ENCODE data around the gene OGA.

OGA gene

DNA sequence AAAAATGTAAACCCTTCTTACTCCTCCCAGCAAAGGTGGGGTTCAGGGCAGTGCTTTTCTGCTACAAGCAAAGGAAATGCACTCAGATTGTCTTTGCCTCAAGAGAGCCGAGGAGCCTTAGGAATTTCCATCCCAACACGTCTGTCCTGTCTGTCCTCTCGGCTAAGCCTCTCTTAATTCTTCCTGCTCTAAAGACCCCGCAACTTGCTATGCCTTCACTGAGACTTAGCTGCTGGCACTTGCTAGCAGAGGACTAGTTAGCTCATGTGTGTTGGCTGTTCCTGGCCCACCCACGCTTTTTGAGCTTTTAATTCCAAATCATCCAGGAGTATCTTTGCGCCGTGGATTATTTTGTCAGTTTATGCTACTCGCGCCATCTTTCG, 34.5 kb downstream of the OGA start:
- Mint-ChIP-seq H3K27ac (peak overlapping the region; percentile 67 to 84 (median 71)), H3K4me3 (peak overlapping the region; percentile 98 to 100 (median 100)), H3K9me3 (no peaks in the 10 kb centered on the region), H3K27me3 (ENCODE audit: low read depth) (peaks cover 37% of the 10 kb centered on the region), H3K36me3 (ENCODE audit: low read depth) (peaks cover 24% of the 10 kb centered on the region), H3K4me1 (peaks cover 42% of the 10 kb centered on the region)
- no peak for TF ChIP-seq CTCF (IDR thresholded peaks at IDR 0.05; ENCODE audit: unreplicated experiment in 3 of 3)

GRCh38 chr10:101782811-101783735, 35.2 kb downstream of the OGA start, which contains the start of gene NPM3:
Gene NPM3, minus strand, starts transcription at chr10:101783446. Its CDS starts 56 bp downstream, at chr10:101783390.
- H3K4me3 Mint-ChIP-seq: peak within 1 kb of the TSS; percentile 98 to 100 (median 100)
- H3K27ac Mint-ChIP-seq: peak within 1 kb of the TSS; percentile 67 to 84 (median 71)
- H3K4me1 Mint-ChIP-seq: peaks cover 43% of the 10 kb centered on the region
- peaks cover 44% of the 10 kb centered on the region for H3K27me3 Mint-ChIP-seq (ENCODE audit: low read depth)
- no peak for TF ChIP-seq CTCF (IDR thresholded peaks at IDR 0.05; ENCODE audit: unreplicated experiment in 3 of 3)
- peaks cover 24% of the 10 kb centered on the region for H3K36me3 Mint-ChIP-seq (ENCODE audit: low read depth)
- H3K9me3 Mint-ChIP-seq: no peaks in the 10 kb centered on the region

- H3K4me3 Mint-ChIP-seq: peak overlapping the region; percentile 98 to 100 (median 100)
- peaks cover 52% of the 10 kb centered on the region for H3K27me3 Mint-ChIP-seq (ENCODE audit: low read depth)
- H3K9me3 Mint-ChIP-seq: no peaks in the 10 kb centered on the region
- H3K4me1 Mint-ChIP-seq: peaks cover 43% of the 10 kb centered on the region
- TF ChIP-seq CTCF (IDR thresholded peaks at IDR 0.05; ENCODE audit: unreplicated experiment in 3 of 3): no peak
- no peak overlapping the region for H3K27ac Mint-ChIP-seq
- peaks cover 25% of the 10 kb centered on the region for H3K36me3 Mint-ChIP-seq (ENCODE audit: low read depth)
These were observed 36.0 kb downstream of the OGA start for GRCh38 chr10:101781984-101782810.

DNA sequence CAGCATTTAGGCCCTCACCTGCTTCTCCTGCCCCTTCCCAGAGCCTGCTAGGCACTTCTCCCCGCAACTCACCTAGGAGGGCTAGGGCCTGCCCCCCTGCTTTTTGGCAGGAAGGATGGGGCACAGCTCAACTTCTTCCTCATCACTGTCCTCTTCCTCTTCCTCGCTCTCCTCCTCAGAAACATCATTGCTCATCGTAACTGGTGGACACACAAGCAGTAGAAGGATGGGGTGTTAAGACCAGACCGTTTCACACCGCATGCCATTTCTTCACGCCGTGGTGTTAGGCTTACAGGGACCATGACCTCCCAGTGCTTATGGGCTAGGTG, 36.6 kb downstream of the OGA start:
- Mint-ChIP-seq H3K4me1 (peaks cover 43% of the 10 kb centered on the region), H3K9me3 (no peaks in the 10 kb centered on the region), H3K4me3 (peak overlapping the region; percentile 98 to 100 (median 100)), H3K27me3 (ENCODE audit: low read depth) (peaks cover 58% of the 10 kb centered on the region), H3K27ac (no peak overlapping the region), H3K36me3 (ENCODE audit: low read depth) (peaks cover 22% of the 10 kb centered on the region)
- TF ChIP-seq CTCF (IDR thresholded peaks at IDR 0.05; ENCODE audit: unreplicated experiment in 3 of 3): no peak

DNA sequence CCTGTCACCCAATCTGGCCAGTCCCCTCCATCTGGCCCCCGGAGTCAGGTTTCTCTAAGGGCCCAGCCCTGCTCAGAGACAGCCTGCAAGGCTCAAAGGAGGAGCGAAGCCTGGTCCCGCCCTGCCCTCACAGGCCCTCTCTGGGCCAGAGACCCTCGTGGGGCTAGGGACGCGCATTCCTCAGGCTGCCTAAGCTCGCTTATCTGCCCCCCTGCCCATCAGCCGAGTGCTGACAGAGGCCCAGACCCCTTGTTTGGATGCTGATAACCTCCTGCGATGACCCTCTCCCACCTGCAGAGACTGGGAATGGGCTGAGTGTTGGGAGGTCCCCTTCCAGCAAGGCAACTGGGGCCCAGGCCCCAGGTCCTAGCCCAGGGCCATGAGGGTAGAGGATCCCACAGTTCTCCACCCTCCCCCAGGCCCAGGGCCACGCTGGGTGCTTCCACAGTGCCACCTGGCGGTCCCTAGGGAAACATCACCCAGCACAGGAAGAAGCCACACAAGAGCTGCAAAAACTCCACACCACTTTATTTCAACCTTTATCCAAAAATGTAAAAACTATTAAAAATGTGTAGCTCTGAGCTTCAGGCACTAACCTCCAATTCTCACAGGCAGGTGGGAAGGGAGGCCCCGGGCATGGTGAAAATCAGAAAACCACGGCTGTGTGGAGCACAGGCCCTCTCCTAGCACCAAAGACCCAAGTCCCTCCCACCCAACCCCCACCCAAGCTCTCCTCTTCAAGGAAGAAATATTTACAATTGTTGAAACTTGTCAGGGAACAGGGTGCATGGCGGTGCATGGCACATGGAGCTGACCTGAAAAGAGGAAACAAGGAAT, 37.2 kb downstream of the OGA start:
- no peaks in the 10 kb centered on the region for H3K9me3 Mint-ChIP-seq
- peak overlapping the region; percentile 98 to 100 (median 100) for H3K4me3 Mint-ChIP-seq
- peaks cover 19% of the 10 kb centered on the region for H3K36me3 Mint-ChIP-seq (ENCODE audit: low read depth)
- no peak overlapping the region for H3K27ac Mint-ChIP-seq
- H3K4me1 Mint-ChIP-seq: peaks cover 43% of the 10 kb centered on the region
- peak; percentile 86 to 96 (median 92) for TF ChIP-seq CTCF (IDR thresholded peaks at IDR 0.05; ENCODE audit: unreplicated experiment in 3 of 3)
- H3K27me3 Mint-ChIP-seq (ENCODE audit: low read depth): peaks cover 60% of the 10 kb centered on the region
